Liver (tissue), 3 donors: ENCODE data around the gene ARL4D.

Experiments used
- ATF3 ChIP-seq: IDR thresholded peaks from 2 replicates; pipeline ENCODE4 v1.6.1; 2016; ENCODE audit warnings: antibody characterized with exemption
- CTCF ChIP-seq: fragments of 150-350 bp; IDR thresholded peaks from 2 replicates; pipeline ENCODE4 v1.5.1; 2017; ENCODE audit warnings: improper control_type of control experiment, low read depth, low read length; ENCODE audit not compliant: missing input control
- EGR1 ChIP-seq, 2 donors: IDR thresholded peaks; 2 replicates each; pipeline ENCODE4 v1.6.1; 2016 to 2018; ENCODE audit warnings: antibody characterized with exemption in 2 of 2, low read depth in 2 of 2
- GABPA ChIP-seq, 2 donors: IDR thresholded peaks in 1 of 2; conservative IDR thresholded peaks in 1 of 2; 2 replicates each; pipeline ENCODE4 v1.6.1; 2016; ENCODE audit warnings: antibody characterized with exemption in 2 of 2, mild to moderate bottlenecking in 1 of 2, moderate library complexity in 1 of 2
- JUND ChIP-seq, 2 donors: IDR thresholded peaks; 2 replicates each; pipeline ENCODE4 v1.6.1; 2016; ENCODE audit warnings: antibody characterized with exemption in 2 of 2
- RAD21 ChIP-seq, 2 donors: IDR thresholded peaks; 2 replicates each; pipeline ENCODE4 v1.6.1; 2016; ENCODE audit warnings: antibody characterized with exemption in 2 of 2, mild to moderate bottlenecking in 2 of 2
- SP1 ChIP-seq: IDR thresholded peaks from 2 replicates; pipeline ENCODE4 v1.6.1; 2018; ENCODE audit warnings: antibody characterized with exemption, mild to moderate bottlenecking
- TAF1 ChIP-seq: conservative IDR thresholded peaks from 2 replicates; pipeline ENCODE4 v1.6.1; 2016; ENCODE audit warnings: antibody characterized with exemption, mild to moderate bottlenecking
- YY1 ChIP-seq: IDR thresholded peaks from 2 replicates; pipeline ENCODE4 v1.6.1; 2016; ENCODE audit warnings: antibody characterized with exemption, mild to moderate bottlenecking
- ZBTB33 ChIP-seq: IDR thresholded peaks from 2 replicates; pipeline ENCODE4 v1.6.1; 2016; ENCODE audit warnings: antibody characterized with exemption
- TF ChIP-seq, protein P1 (sequence below): IDR thresholded peaks from 2 replicates; pipeline ENCODE4 v1.6.1; 2016; ENCODE audit warnings: antibody characterized with exemption
- donor health status: healthy.
- donor health status: healthy.

DNA sequence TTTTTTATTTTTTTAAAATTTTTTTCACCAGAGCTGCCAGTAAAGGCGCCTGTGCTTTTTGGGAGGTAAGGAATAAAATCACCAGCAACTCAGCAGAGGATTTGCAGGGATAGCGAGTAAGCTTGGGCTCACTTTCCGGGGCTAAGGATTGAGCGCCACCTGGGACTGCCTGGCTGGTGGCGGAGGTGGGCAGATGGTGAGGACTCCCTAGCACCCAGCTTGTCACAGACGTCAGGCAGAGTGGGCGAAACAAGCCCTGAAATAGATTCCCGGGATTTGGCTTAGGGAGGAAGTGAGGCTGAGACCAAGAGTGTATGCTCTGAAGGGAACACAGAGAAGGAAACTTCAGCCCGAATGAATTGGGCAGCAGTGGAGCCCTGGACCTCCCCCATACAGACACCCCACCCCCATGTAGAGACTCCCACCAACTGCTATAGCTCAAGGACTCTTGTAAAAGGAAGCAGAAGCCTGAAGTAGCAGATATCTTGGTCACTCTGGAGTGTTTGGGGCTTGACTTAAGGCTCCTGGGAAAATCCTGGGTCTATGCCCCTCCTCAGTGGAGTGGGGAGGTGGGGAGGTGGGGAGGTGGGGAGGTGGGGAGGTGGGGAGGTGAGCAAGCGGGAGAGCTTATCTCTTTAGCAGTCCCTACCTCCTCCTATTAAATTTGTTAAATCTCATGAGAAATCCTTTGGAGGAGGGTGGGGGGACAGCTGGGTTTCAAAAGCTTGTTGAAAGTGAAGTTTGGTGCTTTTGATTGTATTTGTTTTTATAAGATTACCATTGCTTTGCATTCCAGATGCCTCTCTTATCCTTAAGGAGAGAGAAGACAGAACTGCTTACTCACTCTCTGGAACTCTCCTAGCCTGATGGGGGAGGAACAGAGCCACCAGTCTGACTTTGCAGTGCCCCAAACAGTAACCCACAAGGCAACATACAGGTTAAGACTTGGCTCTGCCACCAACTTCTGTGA lies 8.2 kb downstream of the ARL4D start:
- TF ChIP-seq CTCF (no peak), TAF1 (no peak), ATF3 (no peak), EGR1 (IDR thresholded peaks at IDR 0.05; ENCODE audit: low read depth in 2 of 2) (no peak), YY1 (no peak), GABPA (IDR thresholded peaks at IDR 0.05 in 1 of 2, conservative IDR thresholded peaks at IDR 0.05 in 1 of 2) (no peak), SP1 (no peak), JUND (IDR thresholded peaks at IDR 0.05) (no peak), ZBTB33 (no peak), RAD21 (IDR thresholded peaks at IDR 0.05) (no peak)
- TF ChIP-seq, protein P1, sequence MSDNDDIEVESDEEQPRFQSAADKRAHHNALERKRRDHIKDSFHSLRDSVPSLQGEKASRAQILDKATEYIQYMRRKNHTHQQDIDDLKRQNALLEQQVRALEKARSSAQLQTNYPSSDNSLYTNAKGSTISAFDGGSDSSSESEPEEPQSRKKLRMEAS = no peak
